ENCODE measurements around the gene EYS. TPM values are rescaled to one million over a fixed set of nuclear protein-coding genes. Genes with fewer than 3 reads are reported as not detected.

Gene EYS
- total RNA-seq, 4 donors from 2014 or later: 0.15 TPM; not detected in 3

GRCh38 chr6:63806573-63806913 lies 1900.5 kb downstream of the EYS start:
- H3K4me1 ChIP-seq: peaks cover 0 to 4% (median 0%) of the 10 kb centered on the region in 3 donors
- no peaks in the 10 kb centered on the region for H3K9me3 ChIP-seq
- no peaks in the 10 kb centered on the region for H3K36me3 ChIP-seq
- peak; percentile 24 for ATAC-seq
- TF ChIP-seq CTCF (IDR thresholded peaks at IDR 0.05): no peak
- 75 to 87% methylated on average over 2 of the region's 2 CpGs for WGBS, 2 donors (ENCODE audit: low coverage in 1 of 2)
- peak overlapping the region in 1 of 4 donors; percentile 17 for H3K27ac ChIP-seq
- H3K4me3 ChIP-seq: no peak overlapping the region
- no peaks in the 10 kb centered on the region for H3K27me3 ChIP-seq

- peak; percentile 70 for ATAC-seq
- Histone ChIP-seq H3K27me3 (no peaks in the 10 kb centered on the region), H3K27ac (peak overlapping the region in 3 of 4 donors; percentile 22 to 46 (median 37)), H3K4me1 (peaks cover 0 to 4% (median 0%) of the 10 kb centered on the region in 3 donors), H3K4me3 (no peak overlapping the region), H3K9me3 (no peaks in the 10 kb centered on the region), H3K36me3 (no peaks in the 10 kb centered on the region)
- TF ChIP-seq CTCF (IDR thresholded peaks at IDR 0.05) (no peak), POLR2AphosphoS5 (IDR thresholded peaks at IDR 0.05) (peak; percentile 84)
- 10 to 38% methylated on average over 3 to 5 of the region's 5 CpGs for WGBS, 2 donors (ENCODE audit: low coverage in 1 of 2)
These were observed 1901.0 kb downstream of the EYS start for GRCh38 chr6:63805808-63806572.

- ATAC-seq: no peak
- H3K27me3 ChIP-seq: no peaks in the 10 kb centered on the region
- H3K4me1 ChIP-seq: peaks cover 0 to 4% (median 0%) of the 10 kb centered on the region in 3 donors
- H3K36me3 ChIP-seq: no peaks in the 10 kb centered on the region
- no peak overlapping the region for H3K4me3 ChIP-seq
- H3K27ac ChIP-seq: peak overlapping the region in 2 of 4 donors; percentile 22 to 46
- H3K9me3 ChIP-seq: no peaks in the 10 kb centered on the region
- TF ChIP-seq POLR2AphosphoS5 (IDR thresholded peaks at IDR 0.05): no peak
- TF ChIP-seq EP300 (IDR thresholded peaks at IDR 0.05): no peak
- no peak for TF ChIP-seq CTCF (IDR thresholded peaks at IDR 0.05)
- no peak for TF ChIP-seq POLR2A (IDR thresholded peaks at IDR 0.05)
- WGBS, 2 donors (ENCODE audit: low coverage in 1 of 2): 86 to 87% methylated on average over 3 of the region's 3 CpGs
These were observed 1901.7 kb downstream of the EYS start for GRCh38 chr6:63805345-63805744.

GRCh38 chr6:63804381-63804956 lies 1902.6 kb downstream of the EYS start:
- Histone ChIP-seq H3K36me3 (no peaks in the 10 kb centered on the region), H3K4me3 (no peak overlapping the region), H3K4me1 (peaks cover 0 to 4% (median 0%) of the 10 kb centered on the region in 3 donors), H3K9me3 (no peaks in the 10 kb centered on the region), H3K27me3 (no peaks in the 10 kb centered on the region), H3K27ac (no peak overlapping the region)
- TF ChIP-seq POLR2A (IDR thresholded peaks at IDR 0.05) (no peak), CTCF (IDR thresholded peaks at IDR 0.05) (no peak), EP300 (IDR thresholded peaks at IDR 0.05) (no peak)
- no peak for ATAC-seq

GRCh38 chr6:63803371-63803770 lies 1903.7 kb downstream of the EYS start:
- no peaks in the 10 kb centered on the region for H3K9me3 ChIP-seq
- H3K27me3 ChIP-seq: no peaks in the 10 kb centered on the region
- WGBS, 2 donors (ENCODE audit: low coverage in 1 of 2): 90 to 100% methylated on average over 2 of the region's 2 CpGs
- H3K4me3 ChIP-seq: no peak overlapping the region
- H3K27ac ChIP-seq: no peak overlapping the region
- H3K36me3 ChIP-seq: no peaks in the 10 kb centered on the region
- H3K4me1 ChIP-seq: peaks cover 0 to 4% (median 0%) of the 10 kb centered on the region in 3 donors
- no peak for ATAC-seq
- TF ChIP-seq POLR2AphosphoS5 (IDR thresholded peaks at IDR 0.05) (no peak), CTCF (IDR thresholded peaks at IDR 0.05) (no peak), POLR2A (IDR thresholded peaks at IDR 0.05) (no peak), EP300 (IDR thresholded peaks at IDR 0.05) (no peak)

All from gastroesophageal sphincter (tissue), 4 donors.